Heart left ventricle (tissue), 16 donors: ENCODE data around the gene ARHGAP26. TPM values are rescaled to one million over a fixed set of nuclear protein-coding genes. Genes with fewer than 3 reads are reported as not detected.

ENCODE experiments used
- ATAC-seq, 4 donors: fragments of 200-7000 bp; cut with Tn5 transposase; one replicate each; pipeline ENCODE4 v1.9.1; 2020 to 2022; ENCODE audit warnings: moderate library complexity in 4 of 4, mild to moderate bottlenecking in 3 of 4, moderate number of reproducible peaks in 1 of 4
- DNase-seq, 5 donors: peaks; one replicate each; pipeline ENCODE4 v3.0.0-alpha.2; 2020
- H3K27ac ChIP-seq, 12 donors: fragments of 200-600 bp; sonication (generic) in 4 of 12; one replicate each; pipeline versions ENCODE4 v1.5.0 to v1.8.0; 2016 to 2022; ENCODE audit warnings: mild to moderate bottlenecking in 2 of 12
- H3K27me3 ChIP-seq, 9 donors: fragments of 200-600 bp; sonication (generic) in 2 of 9; one replicate each; pipeline versions ENCODE4 v1.5.1 to v1.8.0; 2016 to 2022; ENCODE audit warnings: mild to moderate bottlenecking in 3 of 9
- H3K36me3 ChIP-seq, 9 donors: fragments of 200-600 bp; sonication (generic) in 2 of 9; one replicate each; pipeline versions ENCODE4 v1.5.0 to v1.8.0; 2018 to 2022; ENCODE audit warnings: mild to moderate bottlenecking in 2 of 9
- H3K4me1 ChIP-seq, 12 donors: fragments of 200-600 bp; sonication (generic) in 4 of 12; one replicate each; pipeline versions ENCODE4 v1.5.0 to v1.8.0; 2016 to 2022; ENCODE audit warnings: mild to moderate bottlenecking in 3 of 12
- H3K4me3 ChIP-seq, 12 donors: fragments of 200-600 bp; sonication (generic) in 4 of 12; one replicate each; pipeline versions ENCODE4 v1.5.0 to v1.8.0; 2017 to 2022; ENCODE audit warnings: mild to moderate bottlenecking in 9 of 12, moderate library complexity in 4 of 12
- H3K9me3 ChIP-seq, 12 donors: fragments of 200-600 bp; sonication (generic) in 4 of 12; one replicate each; pipeline versions ENCODE4 v1.5.0 to v1.8.0; 2016 to 2022; ENCODE audit warnings: mild to moderate bottlenecking in 1 of 12
- CTCF ChIP-seq, 12 donors: fragments of 200-600 bp; sonication (generic) in 4 of 12; IDR thresholded peaks; one replicate each; pipeline versions ENCODE4 v1.5.0 to v1.8.0; 2018 to 2022; ENCODE audit warnings: antibody characterized with exemption in 12 of 12, mild to moderate bottlenecking in 5 of 12
- POLR2A ChIP-seq, 2 donors: fragments of 450-650 bp; IDR thresholded peaks; one replicate each; pipeline ENCODE4 v1.6.1; 2017; ENCODE audit warnings: antibody characterized with exemption in 2 of 2, mild to moderate bottlenecking in 2 of 2, moderate library complexity in 2 of 2
- WGBS, 4 donors: extraction: QIAGEN DNeasy Blood & Tissue Kit in 2 of 4; methylation state at CpG; one replicate each; pipeline versions ENCODE4 v1.1.5 to v1.1.7; 2013 to 2018; 5-methylcytosine and 5-hydroxymethylcytosine counted together
- intact Hi-C, 10 donors: fragments of 100-400 bp; cut with DNase I; formaldehyde crosslinking; loops; one replicate each; pipeline versions ENCODE4 v1.11.1 to v1.14.2; 2022
- polyA plus RNA-seq, 2 donors: library from polyadenylated mRNA; stranded (reverse); fragments of 200-250 nt; gene quantifications; one replicate each; pipeline ENCODE4 v1.2.3, GENCODE V29; 2013
- total RNA-seq, 9 donors: library from RNA; depleted of rRNA in 2 of 9; stranded (reverse); fragments of >200 nt in 2 of 9; fragmentation: NEBNext Ultra II Directional in 3 of 9; extraction: Animal tissue kit (Norgen Biotek cat#: 25700) in 3 of 9; gene quantifications; one replicate each; pipeline versions ENCODE4 v1.1.0 to v1.2.4, GENCODE V29; 2016 to 2023
- donor health status: ischemic (EF 13 %, LVEDD 7.1; RV severe dilation, severe dysfunction).
- donor health status: healthy with polysubstance abuse.
- donor health status: DM: no; HTN: yes; CAD: no.
- donor health status: DM: no; HTN: no; CAD: no.
- donor health status: ischemic (EF 25% LVEDD 6.9; RV normal size, moderate dysfunction).
- donor health status: ischemic (EF 25% LVEDD 5.7; RV mildly dilated, moderate dysfunction).
- donor health status: healthy.
- donor health status: DM: yes; HTN: yes; CAD: no.
- donor health status: ischemic (EF 35%, LVEDD 5.7; RV mildly dilated, moderate dysfunction).
- donor health status: nonischemic (EF 11% LVEDD 7.7; RV severe dilation, severe dysfunction).
- donor health status: DM: yes; HTN: yes; CAD: no.
- donor health status: PGD.
- donor health status: ischemic (EF 29% LVEDD 5.4; RV normal size, mild dysfunction).
- donor health status: nonischemic (EF 23%, LVEDD 6.1; RV moderate dilation, normal function).

ARHGAP26 gene
- total and polyA plus RNA-seq, 11 donors: 11.9 to 52.1 (median 33.7) TPM

GRCh38 chr5:143044265-143044664, 274.1 kb downstream of the ARHGAP26 start:
- intact Hi-C loops: no loop called here
- Histone ChIP-seq H3K4me1 (peaks cover 0 to 24% (median 12%) of the 10 kb centered on the region in 12 donors), H3K27ac (no peak overlapping the region), H3K9me3 (no peaks in the 10 kb centered on the region), H3K36me3 (peaks cover 0 to 43% (median 12%) of the 10 kb centered on the region in 9 donors), H3K27me3 (no peaks in the 10 kb centered on the region), H3K4me3 (no peak overlapping the region)
- peak in 1 of 4 donors; percentile 35 for ATAC-seq
- WGBS, 4 donors: 86 to 95% (median 90%) methylated on average over 4 of the region's 4 CpGs
- DNase-seq: no peak
- TF ChIP-seq POLR2A (IDR thresholded peaks at IDR 0.05) (no peak), CTCF (IDR thresholded peaks at IDR 0.05) (no peak)

- peaks cover 0 to 41% (median 12%) of the 10 kb centered on the region in 9 donors for H3K36me3 ChIP-seq
- no peak for ATAC-seq
- WGBS, 4 donors: 77 to 89% (median 83%) methylated on average over 3 of the region's 3 CpGs
- DNase-seq: no peak
- H3K4me1 ChIP-seq: peaks cover 0 to 24% (median 12%) of the 10 kb centered on the region in 12 donors
- H3K4me3 ChIP-seq: no peak overlapping the region
- TF ChIP-seq CTCF (IDR thresholded peaks at IDR 0.05) (no peak), POLR2A (IDR thresholded peaks at IDR 0.05) (no peak)
- no peaks in the 10 kb centered on the region for H3K9me3 ChIP-seq
- intact Hi-C loops: no loop called here
- peak overlapping the region in 1 of 12 donors; percentile 13 for H3K27ac ChIP-seq
- H3K27me3 ChIP-seq: no peaks in the 10 kb centered on the region
Measured at GRCh38 chr5:143045062-143045461, 274.9 kb downstream of the ARHGAP26 start.

- 97% methylated on average over 1 of the region's 1 CpG for WGBS, 4 donors
- H3K4me1 ChIP-seq: peaks cover 0 to 34% (median 19%) of the 10 kb centered on the region in 12 donors
- TF ChIP-seq POLR2A (IDR thresholded peaks at IDR 0.05): no peak
- TF ChIP-seq CTCF (IDR thresholded peaks at IDR 0.05): no peak
- H3K27me3 ChIP-seq: no peaks in the 10 kb centered on the region
- no peak overlapping the region for H3K4me3 ChIP-seq
- peaks cover 0 to 43% (median 11%) of the 10 kb centered on the region in 9 donors for H3K36me3 ChIP-seq
- no peak overlapping the region for H3K27ac ChIP-seq
- no peak for ATAC-seq
- no peaks in the 10 kb centered on the region for H3K9me3 ChIP-seq
- intact Hi-C loops: no loop called here
- DNase-seq: no peak
Measured at GRCh38 chr5:143046314-143046713, 276.1 kb downstream of the ARHGAP26 start.

GRCh38 chr5:143047091-143047490, 276.9 kb downstream of the ARHGAP26 start:
- Histone ChIP-seq H3K27ac (no peak overlapping the region), H3K27me3 (no peaks in the 10 kb centered on the region), H3K4me1 (peaks cover 0 to 33% (median 19%) of the 10 kb centered on the region in 12 donors), H3K4me3 (no peak overlapping the region), H3K36me3 (peaks cover 0 to 35% (median 4%) of the 10 kb centered on the region in 9 donors), H3K9me3 (no peaks in the 10 kb centered on the region)
- TF ChIP-seq CTCF (IDR thresholded peaks at IDR 0.05) (no peak), POLR2A (IDR thresholded peaks at IDR 0.05) (no peak)
- DNase-seq (no peak), ATAC-seq (no peak)
- 87 to 95% (median 90%) methylated on average over 1 of the region's 1 CpG for WGBS, 4 donors
- intact Hi-C loops: no loop called here
